GM12873 (cell line): ENCODE results near the gene ALDH3A1.

ENCODE experiments used
- TF ChIP-seq, protein P1 (sequence below): IDR thresholded peaks from 2 replicates; pipeline ENCODE4 v1.5.1; 2012; ENCODE audit warnings: low read depth, mild to moderate bottlenecking, moderate library complexity, low read length, control low read depth; ENCODE audit not compliant: insufficient read depth; ENCODE audit errors: missing control alignments

The ALDH3A1 gene

DNA sequence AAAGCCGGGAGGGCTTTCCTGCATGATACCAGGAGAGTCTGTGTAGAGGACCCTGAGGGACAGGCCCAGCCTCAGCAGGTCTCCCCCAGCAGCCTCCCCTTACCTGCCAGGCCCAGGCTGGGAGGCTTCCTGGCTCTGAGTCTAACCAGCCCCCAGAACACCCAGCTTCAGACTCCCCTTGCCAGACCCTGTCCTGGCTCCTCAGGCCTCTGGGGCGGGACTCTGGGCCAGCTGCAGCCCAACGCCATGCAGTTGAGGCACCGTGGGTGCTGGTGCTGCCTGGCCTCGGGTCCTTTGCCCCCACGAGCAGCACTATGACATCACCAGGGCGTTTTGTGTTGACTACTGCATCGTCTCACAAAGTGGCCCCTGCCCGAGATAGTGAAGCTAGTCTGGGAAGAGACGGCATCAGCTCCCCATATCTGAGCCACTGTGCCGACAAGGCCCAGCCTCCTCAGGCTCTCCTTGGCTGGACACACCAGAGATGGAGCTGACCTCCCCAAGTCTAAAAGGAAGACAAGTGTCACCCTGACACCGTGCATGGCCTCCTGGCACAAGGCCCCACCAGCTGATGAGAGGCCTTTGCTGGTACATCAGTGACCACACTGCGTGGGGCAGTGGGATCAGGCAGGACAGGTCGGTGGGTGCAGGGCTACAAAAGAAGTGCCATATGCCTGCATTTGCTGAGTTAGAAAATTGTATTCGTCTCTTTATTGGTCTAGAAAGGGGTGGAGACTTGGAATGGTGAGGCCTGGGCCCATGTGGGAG is 10.6 kb downstream of the ALDH3A1 start:
- TF ChIP-seq, protein P1, sequence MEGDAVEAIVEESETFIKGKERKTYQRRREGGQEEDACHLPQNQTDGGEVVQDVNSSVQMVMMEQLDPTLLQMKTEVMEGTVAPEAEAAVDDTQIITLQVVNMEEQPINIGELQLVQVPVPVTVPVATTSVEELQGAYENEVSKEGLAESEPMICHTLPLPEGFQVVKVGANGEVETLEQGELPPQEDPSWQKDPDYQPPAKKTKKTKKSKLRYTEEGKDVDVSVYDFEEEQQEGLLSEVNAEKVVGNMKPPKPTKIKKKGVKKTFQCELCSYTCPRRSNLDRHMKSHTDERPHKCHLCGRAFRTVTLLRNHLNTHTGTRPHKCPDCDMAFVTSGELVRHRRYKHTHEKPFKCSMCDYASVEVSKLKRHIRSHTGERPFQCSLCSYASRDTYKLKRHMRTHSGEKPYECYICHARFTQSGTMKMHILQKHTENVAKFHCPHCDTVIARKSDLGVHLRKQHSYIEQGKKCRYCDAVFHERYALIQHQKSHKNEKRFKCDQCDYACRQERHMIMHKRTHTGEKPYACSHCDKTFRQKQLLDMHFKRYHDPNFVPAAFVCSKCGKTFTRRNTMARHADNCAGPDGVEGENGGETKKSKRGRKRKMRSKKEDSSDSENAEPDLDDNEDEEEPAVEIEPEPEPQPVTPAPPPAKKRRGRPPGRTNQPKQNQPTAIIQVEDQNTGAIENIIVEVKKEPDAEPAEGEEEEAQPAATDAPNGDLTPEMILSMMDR, result no peak

DNA sequence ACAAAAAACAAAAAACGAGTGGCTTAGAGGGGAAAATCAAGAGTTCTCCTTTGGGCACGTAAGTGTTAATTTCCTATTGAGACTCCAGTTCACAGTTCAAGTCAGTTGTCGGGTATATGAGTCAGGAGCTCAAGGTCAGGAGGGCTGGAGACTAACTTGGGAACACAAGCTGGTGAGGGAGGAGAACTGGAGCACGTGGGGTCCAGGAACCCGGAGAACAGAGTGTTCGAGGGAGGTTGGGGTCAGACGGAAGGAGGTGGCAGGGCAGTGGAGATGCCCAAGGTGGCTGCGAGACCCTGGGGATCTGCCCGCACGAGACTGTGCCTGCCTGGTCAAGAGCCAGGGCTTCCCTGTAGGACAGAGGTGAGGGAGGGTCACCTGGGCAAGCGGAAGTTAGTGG is 12.0 kb downstream of the ALDH3A1 start:
- TF ChIP-seq, protein P1, result no peak

GRCh38 chr17:19733953-19734526 is 14.1 kb downstream of the ALDH3A1 start:
- TF ChIP-seq, protein P1, result no peak

DNA sequence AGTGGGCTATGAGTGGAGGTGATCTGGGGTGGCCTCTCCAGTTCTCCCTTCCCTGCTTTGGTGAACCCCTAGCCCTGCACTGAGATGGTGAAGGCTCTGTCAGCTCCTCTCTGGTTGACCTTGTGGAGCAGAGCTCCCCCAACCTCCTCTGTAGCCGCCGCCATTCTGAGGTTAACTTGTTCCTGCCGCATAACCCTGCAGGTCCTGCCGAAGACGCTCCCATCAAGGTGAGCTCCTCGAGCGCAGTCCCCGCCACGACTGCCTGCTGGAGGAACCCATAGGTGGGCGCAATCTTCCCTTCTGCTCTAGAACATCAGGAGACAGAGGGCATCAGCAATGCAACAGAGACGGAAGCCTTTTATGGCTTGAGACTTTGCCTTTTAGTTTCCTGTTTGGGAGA is 16.5 kb downstream of the ALDH3A1 start:
- TF ChIP-seq, protein P1, result no peak

DNA sequence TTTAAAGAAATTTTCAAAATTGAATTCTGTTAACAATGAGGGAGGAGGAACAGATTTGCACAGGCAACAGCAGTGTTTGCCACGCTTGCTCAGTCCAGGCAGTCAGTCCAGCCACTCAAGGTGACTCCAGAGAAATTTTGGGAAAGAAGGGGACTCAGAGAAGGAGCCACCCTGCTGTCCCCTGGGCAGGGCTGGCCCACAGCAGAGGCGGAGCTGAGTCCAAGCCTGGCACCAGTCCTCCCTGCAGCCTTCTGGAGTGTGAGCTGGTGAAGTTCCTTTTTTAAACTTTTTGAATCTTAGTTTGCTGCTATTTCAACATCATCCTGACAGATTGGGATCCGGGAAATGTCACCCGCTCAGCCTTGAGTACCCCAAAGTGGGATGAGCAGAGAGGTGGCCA is 17.3 kb downstream of the ALDH3A1 start:
- TF ChIP-seq, protein P1, result no peak

DNA sequence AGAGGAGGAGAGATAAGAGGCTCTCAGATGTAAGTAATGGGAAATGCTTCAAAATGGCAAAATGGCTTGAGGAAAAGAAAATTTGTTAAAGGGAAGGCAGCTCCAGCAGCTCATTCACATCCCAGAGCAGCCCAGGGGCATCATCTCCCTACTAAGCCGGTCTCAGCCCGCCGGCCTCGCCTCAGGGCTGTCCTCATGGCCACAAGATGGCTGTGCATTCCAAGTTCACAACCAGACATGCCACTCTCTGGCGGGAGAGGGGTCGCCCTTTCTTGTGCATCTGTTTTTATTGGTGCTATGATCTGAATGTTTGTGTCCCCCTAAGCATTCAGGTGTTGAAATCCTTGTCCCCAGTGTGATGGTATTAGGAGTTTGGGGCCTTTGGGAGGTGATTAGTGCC is 18.2 kb downstream of the ALDH3A1 start:
- TF ChIP-seq, protein P1, result no peak

DNA sequence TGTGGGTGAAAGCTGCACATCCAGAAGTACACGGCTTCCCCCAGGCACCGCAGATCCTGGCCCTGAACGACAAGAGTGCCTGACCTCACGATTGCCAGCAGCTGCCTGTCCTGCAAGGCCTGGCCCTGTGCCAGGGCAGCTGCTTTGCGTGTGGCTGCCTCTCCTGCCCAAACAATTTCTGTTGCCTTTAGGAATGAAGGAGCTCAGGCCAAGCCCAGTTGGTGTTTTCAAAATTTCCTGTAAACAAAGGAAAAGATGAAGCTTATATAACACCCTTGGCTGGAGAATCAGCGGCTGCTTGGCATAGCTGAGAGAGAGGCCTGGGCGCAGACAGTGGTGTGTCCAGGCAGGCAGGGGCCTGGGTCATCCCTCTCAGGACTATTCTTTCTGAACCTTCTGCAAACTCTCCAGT is 20.0 kb downstream of the ALDH3A1 start:
- TF ChIP-seq, protein P1, result no peak
